Activated naive CD4-positive, alpha-beta T cell treated with anti-CD3 and anti-CD28 coated beads, Interleukin-2, amount 50 U/mL, for 72 hours (primary cell): ENCODE results near the gene WWC2. TPM values are rescaled to one million over a fixed set of nuclear protein-coding genes. Genes with fewer than 3 reads are reported as not detected.

ENCODE experiments used
- ATAC-seq, 2 donors: fragments of 150-1000 bp; cut with Tn5 transposase; 2 replicates each; pipeline ENCODE4 v1.10.0; 2021; ENCODE audit warnings: mild to moderate bottlenecking in 2 of 2, moderate library complexity in 2 of 2
- DNase-seq, 2 donors: peaks; one replicate each; pipeline ENCODE4 v3.0.0; 2021 to 2022; ENCODE audit warnings: low spot score in 2 of 2
- H3K27ac Mint-ChIP-seq, 2 donors: one replicate each; pipeline ENCODE4 v1.8.0; 2022; ENCODE audit warnings: mild to moderate bottlenecking in 2 of 2, mixed read lengths in 2 of 2
- H3K36me3 Mint-ChIP-seq, 2 donors: one replicate each; pipeline ENCODE4 v1.8.0; 2022; ENCODE audit warnings: mixed read lengths in 2 of 2
- H3K9me3 Mint-ChIP-seq, 2 donors: one replicate each; pipeline ENCODE4 v1.8.0; 2022; ENCODE audit warnings: mixed read lengths in 2 of 2
- total RNA-seq, 2 donors: library from RNA; stranded (reverse); gene quantifications; one replicate each; pipeline ENCODE4 v1.2.3, GENCODE V29; 2022

Gene WWC2
- total RNA-seq: 1 to 10 TPM; 3.1 to 3.8 TPM

GRCh38 chr4:183098723-183099536 lies at the start of gene WWC2:
WWC2 (plus strand) TSS chr4:183099257; CDS start chr4:183099492, 235 bp downstream.
- ATAC-seq (peak; percentile 79 to 89), DNase-seq (peak; percentile 56 to 70)
- Mint-ChIP-seq H3K36me3 (peaks cover 0 to 4% of the 10 kb centered on the region in 2 donors), H3K9me3 (no peaks in the 10 kb centered on the region), H3K27ac (no peak within 1 kb of the TSS)

DNA sequence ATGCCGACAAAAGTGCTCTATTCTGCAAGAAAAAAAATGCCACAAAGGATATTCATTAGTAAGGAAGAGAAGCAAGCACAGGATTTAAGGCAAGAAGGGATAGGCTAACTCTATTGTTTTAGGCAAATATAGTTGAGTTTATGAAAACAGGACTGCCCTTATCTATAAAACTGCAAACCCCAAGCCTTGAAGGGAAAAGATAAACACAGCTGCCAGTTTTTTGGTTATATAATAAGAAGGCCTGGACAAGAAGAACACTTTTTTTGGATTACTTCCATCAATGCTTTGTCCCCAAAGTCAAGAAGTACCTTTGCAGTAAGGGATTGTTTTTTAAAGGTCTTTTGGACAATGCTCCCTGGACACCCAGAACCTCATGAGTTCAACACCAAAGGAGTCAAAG lies 45.4 kb upstream of the WWC2 start:
- Mint-ChIP-seq H3K36me3 (no peaks in the 10 kb centered on the region), H3K27ac (no peak overlapping the region), H3K9me3 (no peaks in the 10 kb centered on the region)
- DNase-seq (no peak), ATAC-seq (no peak)

GRCh38 chr4:183057255-183057654 lies 41.8 kb upstream of the WWC2 start:
- no peak overlapping the region for H3K27ac Mint-ChIP-seq
- no peaks in the 10 kb centered on the region for H3K36me3 Mint-ChIP-seq
- ATAC-seq: no peak
- DNase-seq: no peak
- H3K9me3 Mint-ChIP-seq: no peaks in the 10 kb centered on the region

DNA sequence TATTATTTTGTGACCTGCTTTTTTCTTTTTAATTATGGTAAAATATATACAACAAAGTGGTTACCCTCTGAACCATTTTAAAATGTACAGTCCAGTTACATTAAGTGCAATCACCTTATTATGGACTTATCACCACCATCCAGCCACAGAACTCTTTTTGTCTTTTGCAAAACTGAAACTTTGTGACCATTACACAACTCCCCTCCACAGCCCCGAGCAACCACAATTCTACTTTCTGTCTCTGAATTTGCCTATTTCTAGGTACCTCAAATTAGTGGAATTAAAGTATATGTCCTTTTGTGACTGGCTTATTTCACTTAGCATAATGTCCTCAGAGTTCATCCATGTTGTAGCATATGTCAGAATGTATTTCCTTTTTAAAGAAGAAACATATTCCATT lies 39.3 kb upstream of the WWC2 start:
- H3K36me3 Mint-ChIP-seq: no peaks in the 10 kb centered on the region
- H3K27ac Mint-ChIP-seq: no peak overlapping the region
- no peak for ATAC-seq
- no peaks in the 10 kb centered on the region for H3K9me3 Mint-ChIP-seq
- no peak for DNase-seq

DNA sequence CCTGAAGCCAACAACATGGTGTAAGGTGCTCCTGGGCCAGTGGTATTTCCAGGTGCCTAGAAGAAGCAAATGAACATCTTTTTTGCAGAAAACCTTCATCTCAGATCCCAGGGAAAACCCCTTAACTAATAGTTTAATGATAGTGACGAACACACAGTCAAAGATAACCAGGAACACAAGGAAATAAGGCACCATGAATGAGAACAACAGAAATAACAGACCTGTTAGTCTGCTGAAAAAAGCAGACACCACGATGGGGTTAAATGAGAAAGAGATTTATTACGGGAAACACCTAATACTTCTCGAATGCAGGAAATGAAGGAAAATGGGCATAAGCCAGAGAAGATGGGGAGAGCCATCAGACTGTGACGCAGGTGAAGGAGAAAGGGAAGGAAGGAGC lies 30.6 kb upstream of the WWC2 start:
- no peak overlapping the region for H3K27ac Mint-ChIP-seq
- ATAC-seq: no peak
- peaks cover 0 to 4% of the 10 kb centered on the region in 2 donors for H3K9me3 Mint-ChIP-seq
- no peaks in the 10 kb centered on the region for H3K36me3 Mint-ChIP-seq
- DNase-seq: no peak

DNA sequence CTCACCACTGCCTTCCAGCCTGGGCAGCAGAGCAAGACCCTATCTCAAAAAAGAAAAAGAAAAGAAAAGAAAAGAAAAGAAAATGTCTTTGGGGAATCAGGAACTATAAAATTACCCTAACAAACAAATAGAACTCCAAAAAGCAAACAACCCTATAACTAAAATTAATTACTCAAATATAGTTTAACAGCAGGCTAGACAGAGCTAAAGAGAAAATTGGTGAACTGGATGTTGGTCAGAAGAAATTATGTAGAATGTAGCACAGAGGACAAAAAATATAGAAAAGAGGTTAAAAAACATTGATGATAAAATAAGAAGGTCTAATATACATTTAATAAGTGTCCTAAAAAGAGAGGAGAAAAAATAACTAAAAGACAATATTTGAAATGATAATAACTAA lies 27.8 kb upstream of the WWC2 start:
- peaks cover 0 to 4% of the 10 kb centered on the region in 2 donors for H3K9me3 Mint-ChIP-seq
- ATAC-seq (no peak), DNase-seq (no peak)
- H3K36me3 Mint-ChIP-seq: no peaks in the 10 kb centered on the region
- no peak overlapping the region for H3K27ac Mint-ChIP-seq

- peaks cover 0 to 4% of the 10 kb centered on the region in 2 donors for H3K9me3 Mint-ChIP-seq
- no peak for DNase-seq
- H3K27ac Mint-ChIP-seq: no peak overlapping the region
- no peak for ATAC-seq
- no peaks in the 10 kb centered on the region for H3K36me3 Mint-ChIP-seq
Measured at GRCh38 chr4:183072176-183072575, 26.9 kb upstream of the WWC2 start.

GRCh38 chr4:183073838-183074145 lies 25.3 kb upstream of the WWC2 start:
- ATAC-seq: no peak
- H3K27ac Mint-ChIP-seq: no peak overlapping the region

GRCh38 chr4:183074288-183074990 lies 24.6 kb upstream of the WWC2 start:
- Mint-ChIP-seq H3K36me3 (no peaks in the 10 kb centered on the region), H3K27ac (no peak overlapping the region), H3K9me3 (no peaks in the 10 kb centered on the region)
- no peak for DNase-seq
- ATAC-seq: no peak

More at GRCh38 chr4:183073838-183074145, 25.3 kb upstream of the WWC2 start:
- Mint-ChIP-seq H3K36me3 (no peaks in the 10 kb centered on the region), H3K9me3 (no peaks in the 10 kb centered on the region)
- DNase-seq: no peak

GRCh38 chr4:183078634-183079033 lies 20.4 kb upstream of the WWC2 start:
- H3K36me3 Mint-ChIP-seq: no peaks in the 10 kb centered on the region
- no peak for DNase-seq
- ATAC-seq: no peak
- no peak overlapping the region for H3K27ac Mint-ChIP-seq
- no peaks in the 10 kb centered on the region for H3K9me3 Mint-ChIP-seq

DNA sequence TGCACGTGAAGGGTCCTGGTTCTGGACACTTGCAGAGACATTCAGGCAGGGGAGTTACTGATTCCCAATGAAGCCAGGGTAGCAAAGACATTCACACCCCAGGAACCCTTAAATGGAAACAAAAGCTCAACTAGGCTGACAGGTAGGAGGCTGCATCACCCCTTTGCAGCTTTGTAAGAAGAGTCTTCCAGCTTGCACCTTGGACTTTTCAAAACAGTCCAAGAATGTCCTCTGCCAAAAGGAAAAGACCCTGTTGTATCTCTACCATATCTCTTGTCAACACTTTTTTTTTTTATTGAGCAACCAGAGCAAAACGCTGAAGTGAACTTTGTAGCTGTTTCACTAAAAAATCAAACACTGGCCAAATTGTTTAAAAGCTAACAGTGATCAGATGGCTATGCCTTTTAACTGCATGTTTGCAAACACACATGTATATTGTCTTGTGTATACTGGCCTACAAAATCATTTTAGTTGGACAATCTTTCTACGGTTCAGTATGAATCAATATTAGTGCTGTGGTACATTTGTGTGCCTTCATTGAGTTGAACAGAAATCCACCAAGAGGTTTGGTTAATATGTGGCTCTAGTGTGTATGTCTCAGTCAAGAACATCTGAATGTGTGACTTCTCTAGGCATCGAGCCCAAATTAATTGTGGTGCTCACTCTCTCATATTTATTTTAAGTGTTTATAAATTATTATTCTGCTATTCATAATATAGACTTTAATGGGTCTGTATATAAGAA lies 18.5 kb upstream of the WWC2 start:
- no peaks in the 10 kb centered on the region for H3K9me3 Mint-ChIP-seq
- no peak for ATAC-seq
- H3K27ac Mint-ChIP-seq: no peak overlapping the region

DNA sequence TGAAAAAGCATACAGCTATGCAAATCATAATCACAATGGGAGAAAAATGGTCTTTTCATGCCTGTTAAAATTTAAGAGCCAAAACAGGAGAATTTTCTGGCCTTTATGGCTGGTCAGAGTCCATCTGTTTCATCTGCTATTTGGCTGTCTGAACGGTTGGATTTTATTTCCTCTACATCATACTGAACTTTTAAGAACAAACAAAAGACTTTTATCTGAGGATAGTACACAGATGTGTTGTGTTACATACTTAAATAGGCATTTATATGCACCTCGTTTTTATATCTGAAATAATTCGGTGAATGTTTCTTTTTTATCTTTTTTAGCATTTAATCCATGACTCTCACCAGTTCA lies 18.0 kb upstream of the WWC2 start:
- Mint-ChIP-seq H3K36me3 (no peaks in the 10 kb centered on the region), H3K9me3 (no peaks in the 10 kb centered on the region), H3K27ac (no peak overlapping the region)
- ATAC-seq: no peak
- no peak for DNase-seq

More for the DNA sequence above, 18.5 kb upstream of the WWC2 start:
- no peaks in the 10 kb centered on the region for H3K36me3 Mint-ChIP-seq
- no peak for DNase-seq

- no peak for ATAC-seq
- H3K9me3 Mint-ChIP-seq: no peaks in the 10 kb centered on the region
Measured at GRCh38 chr4:183082053-183082452, 17.0 kb upstream of the WWC2 start.

DNA sequence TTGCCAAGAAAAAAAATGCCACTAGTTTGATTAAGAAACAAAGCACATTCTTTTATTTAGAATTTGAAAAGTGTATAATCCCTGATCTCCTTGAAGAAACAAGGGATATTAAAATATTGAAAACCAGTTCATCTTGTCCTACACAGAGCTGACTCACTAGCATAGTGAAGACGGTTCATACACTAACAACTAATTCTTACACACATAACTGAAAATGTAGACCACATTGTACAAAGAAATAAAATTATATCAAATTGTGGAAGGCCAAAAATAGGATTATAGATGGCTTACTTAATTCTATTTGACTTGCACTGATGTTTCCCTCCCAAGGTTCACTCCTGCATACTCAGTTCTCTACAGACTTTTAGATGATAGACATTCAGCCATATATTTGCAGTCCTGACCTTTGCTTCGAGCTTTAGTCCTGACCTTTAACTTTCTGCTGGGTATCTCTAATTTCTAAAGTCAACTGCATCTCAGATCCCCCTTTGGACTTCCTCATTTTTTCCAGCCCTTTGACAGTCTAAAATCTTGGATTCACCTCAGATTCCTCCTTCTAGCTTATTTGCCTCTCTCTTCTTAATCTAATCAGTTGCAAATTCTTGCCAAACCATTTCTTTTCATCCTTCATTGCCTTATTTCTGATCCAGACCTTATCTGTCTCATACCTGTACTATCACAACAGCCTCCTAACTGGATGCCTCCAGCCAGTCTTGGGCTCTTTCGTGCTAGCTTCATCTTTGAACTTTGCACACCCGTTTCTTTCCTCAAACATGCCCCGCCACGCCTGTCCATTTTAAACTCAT lies 4.5 kb upstream of the WWC2 start:
- DNase-seq: no peak
- ATAC-seq: no peak
- Mint-ChIP-seq H3K27ac (no peak overlapping the region), H3K9me3 (peaks cover 1 to 5% of the 10 kb centered on the region in 2 donors), H3K36me3 (peaks cover 1 to 10% of the 10 kb centered on the region in 2 donors)

More at GRCh38 chr4:183082053-183082452, 17.0 kb upstream of the WWC2 start:
- Mint-ChIP-seq H3K27ac (no peak overlapping the region), H3K36me3 (no peaks in the 10 kb centered on the region)
- no peak for DNase-seq

- no peak overlapping the region for H3K27ac Mint-ChIP-seq
Measured at GRCh38 chr4:183095199-183095512, 3.9 kb upstream of the WWC2 start.

DNA sequence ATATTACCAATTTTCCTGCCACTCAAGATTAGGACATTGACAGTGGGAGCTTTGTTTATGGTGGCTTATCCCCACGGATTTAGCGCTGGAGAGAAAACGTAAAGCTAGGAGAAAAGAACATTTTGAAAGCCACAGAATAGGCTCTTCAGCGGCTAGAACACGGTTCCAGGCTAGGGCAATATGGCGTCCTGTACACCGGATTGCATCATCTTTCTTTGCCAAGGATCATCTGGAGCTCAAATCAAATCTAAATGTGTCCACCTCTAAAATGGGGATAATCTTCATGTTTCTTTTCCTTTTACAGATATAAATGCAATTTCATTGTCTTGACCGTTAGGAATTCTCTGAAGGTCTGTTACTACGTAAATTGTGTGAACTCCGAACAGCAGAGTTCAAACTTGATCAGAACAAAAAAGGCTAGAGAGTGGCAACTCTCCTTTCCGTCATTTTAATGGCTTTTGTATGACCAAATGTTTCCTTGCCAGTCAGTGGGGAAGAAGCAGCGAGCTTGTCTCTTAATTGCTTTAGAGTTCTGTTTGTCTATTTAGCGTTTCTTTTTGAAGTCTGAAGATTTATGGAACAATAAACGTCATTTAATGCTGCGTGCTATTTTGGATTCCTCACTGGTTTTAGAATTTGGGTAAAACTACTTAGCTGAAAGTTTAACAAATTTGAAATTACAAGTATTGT lies 2.6 kb upstream of the WWC2 start:
- no peaks in the 10 kb centered on the region for H3K9me3 Mint-ChIP-seq
- DNase-seq (no peak), ATAC-seq (no peak)
- H3K36me3 Mint-ChIP-seq: peaks cover 0 to 4% of the 10 kb centered on the region in 2 donors
- no peak overlapping the region for H3K27ac Mint-ChIP-seq

More at GRCh38 chr4:183095199-183095512, 3.9 kb upstream of the WWC2 start:
- DNase-seq (no peak), ATAC-seq (no peak)
- Mint-ChIP-seq H3K9me3 (peaks cover 0 to 2% of the 10 kb centered on the region in 2 donors), H3K36me3 (peaks cover 0 to 7% of the 10 kb centered on the region in 2 donors)
